Keratinocyte (primary cell): ENCODE data around the gene SCTR. TPM values are rescaled to one million over a fixed set of nuclear protein-coding genes. Genes with fewer than 3 reads are reported as not detected.

Source experiments
- DNase-seq: peaks from one replicate; pipeline ENCODE4 v3.0.0-alpha.2; 2011; ENCODE audit warnings: low read depth, missing footprints, low spot score
- FAIRE-seq: peaks from 2 replicates; lab custom pipeline; 2011; peaks lifted over from hg19 to GRCh38; lab: Jason Lieb, UNC
- H2AFZ ChIP-seq: 2 replicates; pipeline ENCODE4 v1.6.0; 2012; ENCODE audit warnings: low read length, control low read depth, inconsistent platforms; ENCODE audit not compliant: control insufficient read depth
- H3K27ac ChIP-seq: 2 replicates; pipeline ENCODE4 v1.5.1; 2011; ENCODE audit warnings: low read length; ENCODE audit not compliant: control insufficient read depth, insufficient read depth
- H3K27me3 ChIP-seq: 3 replicates; pipeline ENCODE4 v1.6.0; 2011; ENCODE audit warnings: low read length; ENCODE audit not compliant: control insufficient read depth, insufficient read depth; ENCODE audit errors: extremely low read depth
- H3K36me3 ChIP-seq, 2 experiments: 2 replicates in 1 of 2; 3 replicates in 1 of 2; pipeline ENCODE4 v1.5.1; 2011; ENCODE audit warnings: low read length in 2 of 2, mild to moderate bottlenecking in 1 of 2; ENCODE audit not compliant: control insufficient read depth in 2 of 2, insufficient read depth in 2 of 2; ENCODE audit errors: extremely low read depth in 1 of 2
- H3K4me1 ChIP-seq: 3 replicates; pipeline ENCODE4 v1.5.1; 2011; ENCODE audit warnings: low read length; ENCODE audit not compliant: control insufficient read depth, insufficient read depth; ENCODE audit errors: extremely low read depth
- H3K4me2 ChIP-seq: 3 replicates; pipeline ENCODE4 v1.6.0; 2011; ENCODE audit warnings: low read depth, low read length; ENCODE audit not compliant: control insufficient read depth, insufficient read depth; ENCODE audit errors: extremely low read depth
- H3K4me3 ChIP-seq, 3 experiments: fragments of 200-600 bp in 1 of 3; sonication (generic) in 1 of 3; 2 replicates in 2 of 3; 3 replicates in 1 of 3; pipeline ENCODE4 v1.5.1; 2011 to 2016; ENCODE audit warnings: low read length in 3 of 3, mild to moderate bottlenecking in 3 of 3, control low read depth in 2 of 3, inconsistent platforms in 1 of 3, low read depth in 1 of 3, mixed read lengths in 1 of 3, mixed run types in 1 of 3, moderate library complexity in 1 of 3; ENCODE audit not compliant: control insufficient read depth in 2 of 3, insufficient read depth in 2 of 3; ENCODE audit errors: extremely low read depth in 1 of 3
- H3K79me2 ChIP-seq: 2 replicates; pipeline ENCODE4 v1.6.0; 2012; ENCODE audit warnings: low read length; ENCODE audit not compliant: control insufficient read depth, insufficient read depth
- H3K9ac ChIP-seq: 3 replicates; pipeline ENCODE4 v1.6.0; 2011; ENCODE audit warnings: low read length; ENCODE audit not compliant: control insufficient read depth, insufficient read depth; ENCODE audit errors: extremely low read depth
- H3K9me1 ChIP-seq: 3 replicates; pipeline ENCODE4 v1.6.0; 2011; ENCODE audit warnings: low read length; ENCODE audit not compliant: control insufficient read depth, insufficient read depth; ENCODE audit errors: extremely low read depth
- H3K9me3 ChIP-seq: 2 replicates; pipeline ENCODE4 v1.5.1; 2012; ENCODE audit warnings: low read depth, low read length; ENCODE audit not compliant: control insufficient read depth
- H4K20me1 ChIP-seq: 3 replicates; pipeline ENCODE4 v1.6.0; 2011; ENCODE audit warnings: low read length; ENCODE audit not compliant: control insufficient read depth, insufficient read depth; ENCODE audit errors: extremely low read depth
- EZH2 ChIP-seq: IDR thresholded peaks from one replicate; pipeline ENCODE4 v1.6.1; 2012; ENCODE audit warnings: inconsistent platforms, mild to moderate bottlenecking, low read length, moderate library complexity
- dilution Hi-C: fragments of 300-500 bp; cut with MboI; formaldehyde crosslinking; loops from one replicate; pipeline ENCODE4 v1.7.0; 2020; ENCODE audit warnings: low sequenced_read_pairs; ENCODE audit not compliant: extremely low pct_ligation_motif_present
- polyA plus RNA-seq, 5 experiments: library from polyadenylated mRNA; depleted of rRNA in 3 of 5; stranded (reverse) in 3 of 5; stranded (forward) in 1 of 5; unstranded in 1 of 5; fragments of >200 nt; gene quantifications; 1 replicate in 1 of 5; 2 replicates in 3 of 5; 3 replicates in 1 of 5; pipeline versions ENCODE4 v1.2.1 to v1.2.3, GENCODE V29; 2011 to 2012; ENCODE audit warnings: missing spikeins in 2 of 5, low read depth in 1 of 5, low replicate concordance in 1 of 5
- TF ChIP-seq, protein P1 (sequence below), 3 experiments: IDR thresholded peaks in 1 of 3; conservative IDR thresholded peaks in 1 of 3; optimal IDR thresholded peaks in 1 of 3; 2 replicates in 2 of 3; 3 replicates in 1 of 3; pipeline versions ENCODE3 to v1.5.1; 2011; ENCODE audit warnings: low read length in 3 of 3, mild to moderate bottlenecking in 3 of 3, moderate library complexity in 2 of 3, control low read depth in 1 of 3, inconsistent platforms in 1 of 3; ENCODE audit not compliant: insufficient read depth in 2 of 3; ENCODE audit errors: extremely low read depth in 1 of 3

SCTR gene
- polyA plus RNA-seq, 1 donor (not counting 4 experiments of a cell fraction or from before 2014, with no cell fraction given): not detected

GRCh38 chr2:119512946-119513345 is 11.3 kb downstream of the SCTR start:
- Histone ChIP-seq H3K27me3 (no peaks in the 10 kb centered on the region), H4K20me1 (no peaks in the 10 kb centered on the region), H3K4me2 (no peak overlapping the region), H3K9ac (no peak overlapping the region), H3K4me1 (no peaks in the 10 kb centered on the region), H3K27ac (no peak overlapping the region), H3K4me3 (no peak overlapping the region), H3K9me3 (no peaks in the 10 kb centered on the region), H3K79me2 (no peaks in the 10 kb centered on the region), H3K36me3 (no peaks in the 10 kb centered on the region), H3K9me1 (no peaks in the 10 kb centered on the region), H2AFZ (no peak overlapping the region)
- dilution Hi-C loops: no loop called here
- no peak for FAIRE-seq
- TF ChIP-seq, protein P1, sequence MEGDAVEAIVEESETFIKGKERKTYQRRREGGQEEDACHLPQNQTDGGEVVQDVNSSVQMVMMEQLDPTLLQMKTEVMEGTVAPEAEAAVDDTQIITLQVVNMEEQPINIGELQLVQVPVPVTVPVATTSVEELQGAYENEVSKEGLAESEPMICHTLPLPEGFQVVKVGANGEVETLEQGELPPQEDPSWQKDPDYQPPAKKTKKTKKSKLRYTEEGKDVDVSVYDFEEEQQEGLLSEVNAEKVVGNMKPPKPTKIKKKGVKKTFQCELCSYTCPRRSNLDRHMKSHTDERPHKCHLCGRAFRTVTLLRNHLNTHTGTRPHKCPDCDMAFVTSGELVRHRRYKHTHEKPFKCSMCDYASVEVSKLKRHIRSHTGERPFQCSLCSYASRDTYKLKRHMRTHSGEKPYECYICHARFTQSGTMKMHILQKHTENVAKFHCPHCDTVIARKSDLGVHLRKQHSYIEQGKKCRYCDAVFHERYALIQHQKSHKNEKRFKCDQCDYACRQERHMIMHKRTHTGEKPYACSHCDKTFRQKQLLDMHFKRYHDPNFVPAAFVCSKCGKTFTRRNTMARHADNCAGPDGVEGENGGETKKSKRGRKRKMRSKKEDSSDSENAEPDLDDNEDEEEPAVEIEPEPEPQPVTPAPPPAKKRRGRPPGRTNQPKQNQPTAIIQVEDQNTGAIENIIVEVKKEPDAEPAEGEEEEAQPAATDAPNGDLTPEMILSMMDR (optimal IDR thresholded peaks at IDR 0.05 in 1 of 3, IDR thresholded peaks at IDR 0.05 in 1 of 3, conservative IDR thresholded peaks at IDR 0.05 in 1 of 3; ENCODE audit: extremely low read depth in 1 of 3, insufficient read depth in 2 of 3, low read length in 3 of 3): no peak
- no peak for TF ChIP-seq EZH2
- no peak for DNase-seq

DNA sequence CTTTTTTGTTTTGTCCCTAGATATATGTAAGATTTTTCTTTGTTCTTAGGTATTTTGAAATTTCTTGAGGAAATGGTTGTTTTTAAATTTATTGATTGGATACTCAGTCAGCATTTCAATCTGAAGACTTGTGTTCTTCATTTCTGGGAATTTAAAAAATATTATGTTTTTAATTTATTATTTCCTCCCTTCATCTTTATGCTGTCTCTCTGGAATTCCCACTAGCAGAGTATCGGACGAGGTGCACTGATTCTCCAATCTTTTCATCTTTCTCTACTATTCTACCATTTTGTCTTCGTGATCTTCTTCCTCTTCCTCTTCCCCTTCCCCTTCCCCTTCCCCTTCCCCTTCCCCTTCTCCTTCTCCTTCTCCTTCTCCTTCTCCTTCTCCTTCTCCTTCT is 12.3 kb downstream of the SCTR start:
- Histone ChIP-seq H3K36me3 (no peaks in the 10 kb centered on the region), H3K9me1 (no peaks in the 10 kb centered on the region), H3K27me3 (no peaks in the 10 kb centered on the region), H3K9me3 (no peaks in the 10 kb centered on the region), H4K20me1 (no peaks in the 10 kb centered on the region), H3K4me2 (no peak overlapping the region), H2AFZ (no peak overlapping the region), H3K79me2 (no peaks in the 10 kb centered on the region), H3K4me1 (no peaks in the 10 kb centered on the region), H3K27ac (no peak overlapping the region), H3K4me3 (no peak overlapping the region), H3K9ac (no peak overlapping the region)
- FAIRE-seq (no peak), DNase-seq (no peak)
- TF ChIP-seq EZH2: no peak
- TF ChIP-seq, protein P1 (optimal IDR thresholded peaks at IDR 0.05 in 1 of 3, IDR thresholded peaks at IDR 0.05 in 1 of 3, conservative IDR thresholded peaks at IDR 0.05 in 1 of 3; ENCODE audit: extremely low read depth in 1 of 3, insufficient read depth in 2 of 3, low read length in 3 of 3): no peak
- dilution Hi-C loops: no loop called here
